ENCODE data around the gene NCF2. TPM values are rescaled to one million over a fixed set of nuclear protein-coding genes. Genes with fewer than 3 reads are reported as not detected.

The NCF2 gene
- total and polyA plus RNA-seq, 4 donors = 1.2 to 15.1 (median 7.5) TPM

DNA sequence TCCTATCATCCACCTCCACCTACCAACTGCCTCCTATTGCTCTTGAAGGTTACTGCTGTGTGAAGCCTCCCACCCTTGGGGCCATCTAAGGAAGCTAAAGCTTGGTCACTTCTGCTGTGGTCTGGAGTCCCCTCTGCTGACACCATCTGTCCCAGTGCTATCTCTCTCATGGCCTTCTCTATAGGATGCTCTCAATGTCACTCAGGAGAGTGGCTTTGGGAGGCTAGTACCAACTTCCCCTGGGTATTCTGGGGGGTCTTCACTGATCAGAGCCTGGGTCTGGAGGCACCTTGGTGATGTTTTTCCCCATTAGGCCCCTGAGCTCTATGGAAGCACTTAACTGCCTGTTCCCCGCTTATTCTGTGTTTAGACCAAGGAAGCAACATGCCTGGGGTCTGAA lies 12.3 kb upstream of the NCF2 start:
- Histone ChIP-seq H3K4me1 (ENCODE audit: control insufficient read depth in 4 of 4, insufficient read depth in 4 of 4, low read length in 3 of 4) (peaks cover 0 to 7% (median 1%) of the 10 kb centered on the region in 4 donors), H3K27ac (ENCODE audit: low read depth in 1 of 2, low read length in 2 of 2) (no peak overlapping the region), H3K4me3 (ENCODE audit: low read depth in 1 of 3, low read length in 3 of 3) (no peak overlapping the region), H3K9me3 (ENCODE audit: control insufficient read depth in 4 of 4, low read length in 3 of 4) (no peaks in the 10 kb centered on the region), H3K36me3 (ENCODE audit: control insufficient read depth in 4 of 4, insufficient read depth in 3 of 4, low read depth in 1 of 4, low read length in 3 of 4) (no peaks in the 10 kb centered on the region), H3K9ac (ENCODE audit: low read depth in 1 of 2, low read length in 2 of 2) (no peak overlapping the region), H3K27me3 (ENCODE audit: control insufficient read depth in 4 of 4, insufficient read depth in 4 of 4, low read length in 3 of 4) (no peaks in the 10 kb centered on the region)
- DNase-seq (ENCODE audit: low spot score) = no peak
- TF ChIP-seq CTCF (IDR thresholded peaks at IDR 0.05; ENCODE audit: low read depth, low read length, missing input control) (no peak), ZBTB33 (IDR thresholded peaks at IDR 0.05) (no peak), JUND (IDR thresholded peaks at IDR 0.05) (no peak), GABPA (IDR thresholded peaks at IDR 0.05 in 1 of 2, conservative IDR thresholded peaks at IDR 0.05 in 1 of 2) (no peak), TAF1 (conservative IDR thresholded peaks at IDR 0.05) (no peak), FOXA1 (IDR thresholded peaks at IDR 0.05) (no peak), NR2F2 (IDR thresholded peaks at IDR 0.05) (no peak), YY1 (IDR thresholded peaks at IDR 0.05) (no peak), MAX (IDR thresholded peaks at IDR 0.05) (no peak), EGR1 (IDR thresholded peaks at IDR 0.05; ENCODE audit: low read depth in 2 of 2) (no peak), RXRA (IDR thresholded peaks at IDR 0.05) (no peak), FOXA2 (IDR thresholded peaks at IDR 0.05) (no peak), ATF3 (IDR thresholded peaks at IDR 0.05) (no peak), HNF4G (IDR thresholded peaks at IDR 0.05) (no peak), SP1 (IDR thresholded peaks at IDR 0.05) (no peak), HNF4A (conservative IDR thresholded peaks at IDR 0.05) (no peak), RAD21 (IDR thresholded peaks at IDR 0.05) (no peak)
- TF ChIP-seq, protein P1, sequence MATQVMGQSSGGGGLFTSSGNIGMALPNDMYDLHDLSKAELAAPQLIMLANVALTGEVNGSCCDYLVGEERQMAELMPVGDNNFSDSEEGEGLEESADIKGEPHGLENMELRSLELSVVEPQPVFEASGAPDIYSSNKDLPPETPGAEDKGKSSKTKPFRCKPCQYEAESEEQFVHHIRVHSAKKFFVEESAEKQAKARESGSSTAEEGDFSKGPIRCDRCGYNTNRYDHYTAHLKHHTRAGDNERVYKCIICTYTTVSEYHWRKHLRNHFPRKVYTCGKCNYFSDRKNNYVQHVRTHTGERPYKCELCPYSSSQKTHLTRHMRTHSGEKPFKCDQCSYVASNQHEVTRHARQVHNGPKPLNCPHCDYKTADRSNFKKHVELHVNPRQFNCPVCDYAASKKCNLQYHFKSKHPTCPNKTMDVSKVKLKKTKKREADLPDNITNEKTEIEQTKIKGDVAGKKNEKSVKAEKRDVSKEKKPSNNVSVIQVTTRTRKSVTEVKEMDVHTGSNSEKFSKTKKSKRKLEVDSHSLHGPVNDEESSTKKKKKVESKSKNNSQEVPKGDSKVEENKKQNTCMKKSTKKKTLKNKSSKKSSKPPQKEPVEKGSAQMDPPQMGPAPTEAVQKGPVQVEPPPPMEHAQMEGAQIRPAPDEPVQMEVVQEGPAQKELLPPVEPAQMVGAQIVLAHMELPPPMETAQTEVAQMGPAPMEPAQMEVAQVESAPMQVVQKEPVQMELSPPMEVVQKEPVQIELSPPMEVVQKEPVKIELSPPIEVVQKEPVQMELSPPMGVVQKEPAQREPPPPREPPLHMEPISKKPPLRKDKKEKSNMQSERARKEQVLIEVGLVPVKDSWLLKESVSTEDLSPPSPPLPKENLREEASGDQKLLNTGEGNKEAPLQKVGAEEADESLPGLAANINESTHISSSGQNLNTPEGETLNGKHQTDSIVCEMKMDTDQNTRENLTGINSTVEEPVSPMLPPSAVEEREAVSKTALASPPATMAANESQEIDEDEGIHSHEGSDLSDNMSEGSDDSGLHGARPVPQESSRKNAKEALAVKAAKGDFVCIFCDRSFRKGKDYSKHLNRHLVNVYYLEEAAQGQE (IDR thresholded peaks at IDR 0.05) = no peak
- 98% methylated on average over 1 of the region's 1 CpG for WGBS
